ENCODE data around the gene DPYSL3.

Gene DPYSL3

GRCh38 chr5:147467973-147468508, 41.8 kb downstream of the DPYSL3 start:
- no peak for DNase-seq

- DNase-seq, result no peak
Measured at GRCh38 chr5:147466360-147466980, 43.4 kb downstream of the DPYSL3 start.

- DNase-seq, result no peak
Measured at GRCh38 chr5:147465747-147466146, 44.1 kb downstream of the DPYSL3 start.

GRCh38 chr5:147464211-147464610, 45.7 kb downstream of the DPYSL3 start:
- no peak for DNase-seq

- DNase-seq, result no peak
Measured at GRCh38 chr5:147461915-147462314, 48.0 kb downstream of the DPYSL3 start.

GRCh38 chr5:147460380-147460779, 49.5 kb downstream of the DPYSL3 start:
- no peak for DNase-seq

GRCh38 chr5:147458581-147458980, 51.3 kb downstream of the DPYSL3 start:
- no peak for DNase-seq

GRCh38 chr5:147455822-147456450, 53.9 kb downstream of the DPYSL3 start:
- no peak for DNase-seq

GRCh38 chr5:147454996-147455677, 54.7 kb downstream of the DPYSL3 start:
- no peak for DNase-seq

GRCh38 chr5:147453875-147454814, 55.7 kb downstream of the DPYSL3 start:
- peak; percentile 70 to 71 for DNase-seq

GRCh38 chr5:147452165-147452811, 57.6 kb downstream of the DPYSL3 start:
- no peak for DNase-seq

- no peak for DNase-seq
Measured at GRCh38 chr5:147451193-147451592, 58.7 kb downstream of the DPYSL3 start.

GRCh38 chr5:147450606-147451005, 59.3 kb downstream of the DPYSL3 start:
- DNase-seq, result no peak

GRCh38 chr5:147448766-147449165, 61.1 kb downstream of the DPYSL3 start:
- no peak for DNase-seq

GRCh38 chr5:147446523-147446922, 63.3 kb downstream of the DPYSL3 start:
- no peak for DNase-seq

GRCh38 chr5:147445917-147446316, 64.0 kb downstream of the DPYSL3 start:
- DNase-seq, result no peak

GRCh38 chr5:147445090-147445489, 64.8 kb downstream of the DPYSL3 start:
- no peak for DNase-seq

GRCh38 chr5:147442224-147442623, 67.6 kb downstream of the DPYSL3 start:
- DNase-seq, result no peak

- no peak for DNase-seq
Measured at GRCh38 chr5:147441191-147441695, 68.6 kb downstream of the DPYSL3 start.

GRCh38 chr5:147439254-147439653, 70.6 kb downstream of the DPYSL3 start:
- DNase-seq, result no peak

- DNase-seq, result no peak
Measured at GRCh38 chr5:147437161-147437596, 72.7 kb downstream of the DPYSL3 start.

- DNase-seq, result no peak
Measured at GRCh38 chr5:147436596-147436995, 73.3 kb downstream of the DPYSL3 start.
